Activated CD4-positive, alpha-beta memory T cell treated with anti-CD3 and anti-CD28 coated beads for 36 hours (primary cell): ENCODE data around the gene DUSP14. TPM values are rescaled to one million over a fixed set of nuclear protein-coding genes. Genes with fewer than 3 reads are reported as not detected.
"Not testable (repeated sequence)": the region's sequence is repeated elsewhere in the genome, so short reads cannot be mapped to it uniquely, and the experiment has no call there.

ENCODE experiments used
- CTCF ChIA-PET: fragments of 350-600 bp; sonication (Branson Sonifier 250); formaldehyde crosslinking; loops from one replicate; lab custom pipeline; 2021; ENCODE audit warnings: antibody characterized with exemption, inconsistent platforms; lab: Charles Lee
- POLR2A ChIA-PET: fragments of 350-600 bp; sonication (Branson Sonifier 250); formaldehyde crosslinking; loops from one replicate; lab custom pipeline; 2021; ENCODE audit warnings: antibody characterized with exemption; lab: Charles Lee
- DNase-seq: peaks from one replicate; pipeline ENCODE4 v3.0.0-alpha.2; 2020
- H3K27ac Mint-ChIP-seq: one replicate; pipeline ENCODE4 v1.8.0; 2021; ENCODE audit warnings: mixed read lengths
- H3K27me3 Mint-ChIP-seq: one replicate; pipeline ENCODE4 v1.8.0; 2021; ENCODE audit warnings: mixed read lengths
- H3K36me3 Mint-ChIP-seq: one replicate; pipeline ENCODE4 v1.8.0; 2021; ENCODE audit warnings: mixed read lengths
- H3K4me1 Mint-ChIP-seq: one replicate; pipeline ENCODE4 v1.8.0; 2021; ENCODE audit warnings: low read depth, mixed read lengths
- H3K4me3 Mint-ChIP-seq: one replicate; pipeline ENCODE4 v1.8.0; 2021; ENCODE audit warnings: mild to moderate bottlenecking, mixed read lengths
- H3K9me3 Mint-ChIP-seq: one replicate; pipeline ENCODE4 v1.8.0; 2021; ENCODE audit warnings: mixed read lengths
- intact Hi-C: fragments of 100-400 bp; cut with micrococcal nuclease; formaldehyde crosslinking; loops from one replicate; pipeline ENCODE4 v1.15.1; 2023
- total RNA-seq, 2 experiments: library from RNA; stranded (reverse); gene quantifications; one replicate each; pipeline ENCODE4 v1.2.3, GENCODE V29; 2021

The DUSP14 gene
- total RNA-seq, 2 experiments from 2014 or later: 17.4 to 19.0 TPM

GRCh38 chr17:37502009-37502936 lies 12.6 kb downstream of the DUSP14 start:
- no peaks in the 10 kb centered on the region for H3K9me3 Mint-ChIP-seq
- CTCF ChIA-PET: interaction anchor here (0.8 kb wide), 1 partner anchor 11 kb away, joined by 3 read pairs; no protein-coding TSS in a partner anchor
- POLR2A ChIA-PET: no interaction called here
- H3K36me3 Mint-ChIP-seq: peaks cover 7% of the 10 kb centered on the region
- peaks cover 2% of the 10 kb centered on the region for H3K4me1 Mint-ChIP-seq
- no peak for DNase-seq
- H3K4me3 Mint-ChIP-seq: no peak overlapping the region
- no peaks in the 10 kb centered on the region for H3K27me3 Mint-ChIP-seq
- no peak overlapping the region for H3K27ac Mint-ChIP-seq
- intact Hi-C loops: no loop called here

GRCh38 chr17:37503148-37503547 lies 13.5 kb downstream of the DUSP14 start:
- Mint-ChIP-seq H3K4me3 (no peak overlapping the region), H3K27ac (no peak overlapping the region), H3K9me3 (no peaks in the 10 kb centered on the region), H3K36me3 (peaks cover 5% of the 10 kb centered on the region), H3K27me3 (no peaks in the 10 kb centered on the region), H3K4me1 (peaks cover 2% of the 10 kb centered on the region)
- intact Hi-C loops: no loop called here
- no peak for DNase-seq
- POLR2A ChIA-PET: no interaction called here
- CTCF ChIA-PET: no interaction called here

- Mint-ChIP-seq H3K4me1 (peaks cover 6% of the 10 kb centered on the region), H3K27me3 (no peaks in the 10 kb centered on the region), H3K9me3 (no peaks in the 10 kb centered on the region), H3K4me3 (no peak overlapping the region), H3K36me3 (peaks cover 5% of the 10 kb centered on the region), H3K27ac (no peak overlapping the region)
- POLR2A ChIA-PET: no interaction called here
- intact Hi-C loops: no loop called here
- CTCF ChIA-PET: interaction anchor here (0.9 kb wide), 1 partner anchor 11 kb away, joined by 4 read pairs; no protein-coding TSS in a partner anchor
- DNase-seq: no peak
Observed at GRCh38 chr17:37505333-37505732, 15.6 kb downstream of the DUSP14 start.

GRCh38 chr17:37506678-37507077 lies 17.0 kb downstream of the DUSP14 start:
- peak; percentile 48 for DNase-seq

GRCh38 chr17:37507111-37507510 lies 17.4 kb downstream of the DUSP14 start:
- Mint-ChIP-seq H3K27me3 (no peaks in the 10 kb centered on the region), H3K4me1 (peaks cover 11% of the 10 kb centered on the region), H3K36me3 (peaks cover 9% of the 10 kb centered on the region), H3K4me3 (no peak overlapping the region), H3K27ac (no peak overlapping the region), H3K9me3 (no peaks in the 10 kb centered on the region)
- ChIA-PET CTCF (no interaction called here), POLR2A (no interaction called here)
- intact Hi-C loops: no loop called here
- no peak for DNase-seq

More at GRCh38 chr17:37506678-37507077, 17.0 kb downstream of the DUSP14 start:
- Mint-ChIP-seq H3K36me3 (peaks cover 7% of the 10 kb centered on the region), H3K27me3 (no peaks in the 10 kb centered on the region), H3K4me1 (peaks cover 11% of the 10 kb centered on the region), H3K9me3 (no peaks in the 10 kb centered on the region), H3K4me3 (no peak overlapping the region), H3K27ac (no peak overlapping the region)
- intact Hi-C loops: no loop called here
- ChIA-PET POLR2A (no interaction called here), CTCF (no interaction called here)

- no peak for DNase-seq
- H3K4me1 Mint-ChIP-seq: peaks cover 11% of the 10 kb centered on the region
- H3K4me3 Mint-ChIP-seq: no peak overlapping the region
Observed at GRCh38 chr17:37510056-37510455, 20.4 kb downstream of the DUSP14 start.

GRCh38 chr17:37511642-37512041 lies 22.0 kb downstream of the DUSP14 start:
- CTCF ChIA-PET: interaction anchor here (0.6 to 1.5 kb wide), 2 partner anchors 95 to 139 kb away, joined by 3 to 4 read pairs; no protein-coding TSS in a partner anchor
- POLR2A ChIA-PET: interaction anchor here (0.6 kb wide), 1 partner anchor 113 kb away, joined by 3 read pairs; no protein-coding TSS in a partner anchor
- DNase-seq, H3K27ac Mint-ChIP-seq, H3K4me1 Mint-ChIP-seq, H3K36me3 Mint-ChIP-seq, H3K27me3 Mint-ChIP-seq, H3K9me3 Mint-ChIP-seq, intact Hi-C loops, H3K4me3 Mint-ChIP-seq: not testable (repeated sequence)

More at GRCh38 chr17:37510056-37510455, 20.4 kb downstream of the DUSP14 start:
- POLR2A ChIA-PET: no interaction called here
- H3K27ac Mint-ChIP-seq: no peak overlapping the region
- H3K9me3 Mint-ChIP-seq: no peaks in the 10 kb centered on the region
- intact Hi-C loops: no loop called here
- H3K36me3 Mint-ChIP-seq: peaks cover 9% of the 10 kb centered on the region
- no peaks in the 10 kb centered on the region for H3K27me3 Mint-ChIP-seq
- CTCF ChIA-PET: no interaction called here

- Mint-ChIP-seq H3K27ac (no peak overlapping the region), H3K36me3 (peaks cover 9% of the 10 kb centered on the region), H3K4me1 (peaks cover 8% of the 10 kb centered on the region), H3K27me3 (no peaks in the 10 kb centered on the region), H3K9me3 (no peaks in the 10 kb centered on the region), H3K4me3 (no peak overlapping the region)
- no peak for DNase-seq
- intact Hi-C loops: no loop called here
- POLR2A ChIA-PET: no interaction called here
- CTCF ChIA-PET: interaction anchor here (0.9 kb wide), 1 partner anchor 11 kb away, joined by 3 read pairs; no protein-coding TSS in a partner anchor
Observed at GRCh38 chr17:37512442-37513068, 22.9 kb downstream of the DUSP14 start.

- Mint-ChIP-seq H3K27me3 (no peaks in the 10 kb centered on the region), H3K9me3 (no peaks in the 10 kb centered on the region), H3K36me3 (peaks cover 18% of the 10 kb centered on the region), H3K27ac (no peak overlapping the region), H3K4me1 (peaks cover 8% of the 10 kb centered on the region), H3K4me3 (no peak overlapping the region)
- POLR2A ChIA-PET: no interaction called here
- CTCF ChIA-PET: interaction anchor here (0.9 to 1.2 kb wide), 2 partner anchors 12 to 56 kb away, joined by 3 read pairs; no protein-coding TSS in a partner anchor
- intact Hi-C loops: no loop called here
- no peak for DNase-seq
Observed at GRCh38 chr17:37513711-37514110, 24.0 kb downstream of the DUSP14 start.

- H3K9me3 Mint-ChIP-seq: no peaks in the 10 kb centered on the region
- peaks cover 2% of the 10 kb centered on the region for H3K4me1 Mint-ChIP-seq
- no peak for DNase-seq
- intact Hi-C loops: no loop called here
- ChIA-PET POLR2A (no interaction called here), CTCF (no interaction called here)
- H3K36me3 Mint-ChIP-seq: peaks cover 28% of the 10 kb centered on the region
- H3K4me3 Mint-ChIP-seq: no peak overlapping the region
- no peaks in the 10 kb centered on the region for H3K27me3 Mint-ChIP-seq
- H3K27ac Mint-ChIP-seq: no peak overlapping the region
Observed at GRCh38 chr17:37516127-37516571, 26.5 kb downstream of the DUSP14 start.

GRCh38 chr17:37517881-37518280 lies 28.2 kb downstream of the DUSP14 start:
- intact Hi-C loops: no loop called here
- Mint-ChIP-seq H3K4me1 (peaks cover 2% of the 10 kb centered on the region), H3K4me3 (no peak overlapping the region), H3K36me3 (peaks cover 23% of the 10 kb centered on the region), H3K9me3 (no peaks in the 10 kb centered on the region), H3K27ac (no peak overlapping the region), H3K27me3 (no peaks in the 10 kb centered on the region)
- POLR2A ChIA-PET: no interaction called here
- no peak for DNase-seq
- CTCF ChIA-PET: no interaction called here

GRCh38 chr17:37518826-37519225 lies 29.1 kb downstream of the DUSP14 start:
- no peak for DNase-seq
- Mint-ChIP-seq H3K36me3 (peaks cover 28% of the 10 kb centered on the region), H3K27ac (peak overlapping the region; percentile 69), H3K27me3 (no peaks in the 10 kb centered on the region), H3K4me1 (peaks cover 2% of the 10 kb centered on the region), H3K9me3 (no peaks in the 10 kb centered on the region), H3K4me3 (no peak overlapping the region)
- POLR2A ChIA-PET: no interaction called here
- intact Hi-C loops: no loop called here
- CTCF ChIA-PET: interaction anchor here (1.0 kb wide), 1 partner anchor 325 kb away, joined by 3 read pairs; no protein-coding TSS in a partner anchor
